ENCODE measurements around the gene TXNDC16.
"Not testable (repeated sequence)": the region's sequence is repeated elsewhere in the genome, so short reads cannot be mapped to it uniquely, and the experiment has no call there.

TXNDC16 gene

GRCh38 chr14:52552063-52552988 is at the start of gene TXNDC16, which contains the start of gene GPR137C:
TSS of gene TXNDC16 (minus strand) at chr14:52552505. CDS start at chr14:52543557, 8,948 bp downstream.
TSS of gene GPR137C (plus strand) at chr14:52552836. CDS start at chr14:52553148, 312 bp downstream.
- DNase-seq (ENCODE audit: low read depth) = peak; percentile 98

- DNase-seq (ENCODE audit: low read depth) = no peak
These were observed 47.7 kb upstream of the TXNDC16 start for GRCh38 chr14:52599974-52600373.

GRCh38 chr14:52598568-52598967 is 46.3 kb upstream of the TXNDC16 start:
- DNase-seq (ENCODE audit: low read depth) = no peak

GRCh38 chr14:52596861-52597260 is 44.6 kb upstream of the TXNDC16 start:
- no peak for DNase-seq (ENCODE audit: low read depth)

- DNase-seq (ENCODE audit: low read depth) = no peak
These were observed 44.0 kb upstream of the TXNDC16 start for GRCh38 chr14:52596320-52596719.

GRCh38 chr14:52590318-52590717 is 38.0 kb upstream of the TXNDC16 start:
- DNase-seq (ENCODE audit: low read depth) = no peak

GRCh38 chr14:52589646-52590045 is 37.3 kb upstream of the TXNDC16 start:
- no peak for DNase-seq (ENCODE audit: low read depth)

- DNase-seq (ENCODE audit: low read depth) = no peak
These were observed 31.2 kb upstream of the TXNDC16 start for GRCh38 chr14:52583544-52583943.

- no peak for DNase-seq (ENCODE audit: low read depth)
These were observed 23.6 kb upstream of the TXNDC16 start for GRCh38 chr14:52575858-52576257.

GRCh38 chr14:52568454-52568853 is 16.1 kb upstream of the TXNDC16 start:
- DNase-seq (ENCODE audit: low read depth) = not testable (repeated sequence)

GRCh38 chr14:52563120-52563519 is 10.8 kb upstream of the TXNDC16 start:
- DNase-seq (ENCODE audit: low read depth) = no peak

GRCh38 chr14:52558688-52559087 is 6.4 kb upstream of the TXNDC16 start:
- DNase-seq (ENCODE audit: low read depth) = no peak

GRCh38 chr14:52553671-52554575 is 1.6 kb upstream of the TXNDC16 start:
- DNase-seq (ENCODE audit: low read depth) = peak; percentile 73

- peak; percentile 24 for DNase-seq (ENCODE audit: low read depth)
These were observed 831 bp upstream of the TXNDC16 start for GRCh38 chr14:52553002-52553670.

GRCh38 chr14:52551696-52552062 is 626 bp downstream of the TXNDC16 start:
- DNase-seq (ENCODE audit: low read depth) = no peak

- no peak for DNase-seq (ENCODE audit: low read depth)
These were observed 1.1 kb downstream of the TXNDC16 start for GRCh38 chr14:52551205-52551604.

- DNase-seq (ENCODE audit: low read depth) = no peak
These were observed 1.6 kb downstream of the TXNDC16 start for GRCh38 chr14:52550661-52551060.

- no peak for DNase-seq (ENCODE audit: low read depth)
These were observed 4.8 kb downstream of the TXNDC16 start for GRCh38 chr14:52547526-52547925.

GRCh38 chr14:52547027-52547426 is 5.3 kb downstream of the TXNDC16 start:
- no peak for DNase-seq (ENCODE audit: low read depth)

GRCh38 chr14:52546318-52546670 is 6.0 kb downstream of the TXNDC16 start:
- DNase-seq (ENCODE audit: low read depth) = no peak

GRCh38 chr14:52545584-52546317 is 6.6 kb downstream of the TXNDC16 start:
- no peak for DNase-seq (ENCODE audit: low read depth)
